SK-N-SH (cell line): ENCODE data around the gene ADAMTS2. TPM values are rescaled to one million over a fixed set of nuclear protein-coding genes. Genes with fewer than 3 reads are reported as not detected.

Experiments
- CTCF ChIA-PET: fragments of 300-600, 350-600 bp; formaldehyde crosslinking; extraction: SDS; loops from one replicate; lab custom pipeline; 2021; lab: Yijun Ruan, JAX
- POLR2A ChIA-PET: fragments of 350-600 bp; sonication (Branson Sonifier 250); formaldehyde crosslinking; extraction: SDS; loops from one replicate; lab custom pipeline; 2020; ENCODE audit warnings: antibody characterized with exemption, inconsistent platforms; lab: Yijun Ruan, JAX
- DNase-seq: peaks from one replicate; pipeline ENCODE4 v3.0.0; 2012
- H2AFZ ChIP-seq: fragments of 200-600 bp; sonication (generic); 2 replicates; pipeline ENCODE4 v1.8.1; 2016; ENCODE audit warnings: antibody characterized with exemption, mild to moderate bottlenecking, low read depth
- H3F3A ChIP-seq: fragments of 200-600 bp; sonication (generic); replicated peaks from 2 replicates; pipeline ENCODE3; 2016; ENCODE audit warnings: antibody characterized with exemption, mild to moderate bottlenecking; ENCODE audit not compliant: insufficient read depth
- H3K27ac ChIP-seq, 2 experiments: fragments of 200-500 bp in 1 of 2; fragments of 200-600 bp in 1 of 2; sonication (Bioruptor generic) in 1 of 2; sonication (generic), shearing (Covaris generic) in 1 of 2; 2 replicates each; pipeline versions ENCODE4 v1.5.1 to v1.6.1; 2014 to 2016; ENCODE audit warnings: low read depth in 2 of 2, inconsistent platforms in 1 of 2, low read length in 1 of 2, mild to moderate bottlenecking in 1 of 2, mixed read lengths in 1 of 2
- H3K27me3 ChIP-seq: fragments of 200-600 bp; sonication (generic), shearing (Covaris generic); 2 replicates; pipeline ENCODE4 v1.6.1; 2016; ENCODE audit warnings: mixed run types; ENCODE audit not compliant: insufficient read depth
- H3K36me3 ChIP-seq, 2 experiments: fragments of 200-500 bp in 1 of 2; fragments of 200-600 bp in 1 of 2; sonication (Bioruptor generic) in 1 of 2; sonication (generic) in 1 of 2; replicated peaks in 1 of 2; 2 replicates each; pipeline versions ENCODE3 to v1.5.1; 2014 to 2016; ENCODE audit warnings: low read length in 1 of 2, mild to moderate bottlenecking in 1 of 2; ENCODE audit not compliant: insufficient read depth in 2 of 2, control insufficient read depth in 1 of 2
- H3K4me1 ChIP-seq, 2 experiments: fragments of 200-500 bp in 1 of 2; fragments of 200-600 bp in 1 of 2; sonication (Bioruptor generic) in 1 of 2; sonication (generic), shearing (Covaris generic) in 1 of 2; 2 replicates each; pipeline versions ENCODE4 v1.5.1 to v1.6.1; 2014 to 2016; ENCODE audit warnings: low read depth in 1 of 2, low read length in 1 of 2, mixed run types in 1 of 2; ENCODE audit not compliant: insufficient read depth in 2 of 2, control insufficient read depth in 1 of 2
- H3K4me2 ChIP-seq: fragments of 200-600 bp; sonication (generic), shearing (Covaris generic); 2 replicates; pipeline ENCODE4 v1.6.1; 2017; ENCODE audit warnings: mixed run types
- H3K4me3 ChIP-seq, 2 experiments: fragments of 200-500 bp in 1 of 2; fragments of 200-600 bp in 1 of 2; sonication (Bioruptor generic) in 1 of 2; sonication (generic), shearing (Covaris generic) in 1 of 2; 2 replicates each; pipeline versions ENCODE4 v1.5.1 to v1.8.1; 2014 to 2016; ENCODE audit warnings: low read depth in 2 of 2, inconsistent platforms in 1 of 2, low read length in 1 of 2, mild to moderate bottlenecking in 1 of 2, mixed read lengths in 1 of 2, moderate library complexity in 1 of 2
- H3K79me2 ChIP-seq: fragments of 200-600 bp; sonication (generic); 2 replicates; pipeline ENCODE4 v1.8.1; 2017; ENCODE audit warnings: mild to moderate bottlenecking; ENCODE audit not compliant: insufficient read depth
- H3K9ac ChIP-seq: fragments of 200-600 bp; sonication (generic); 2 replicates; pipeline ENCODE4 v1.6.1; 2017; ENCODE audit warnings: mixed run types
- H3K9me2 ChIP-seq: fragments of 200-600 bp; sonication (generic); 2 replicates; pipeline ENCODE4 v1.6.1; 2017; ENCODE audit warnings: mixed run types
- H3K9me3 ChIP-seq: fragments of 200-600 bp; sonication (generic); 2 replicates; pipeline ENCODE4 v1.6.1; 2017; ENCODE audit warnings: mixed run types, mild to moderate bottlenecking, moderate library complexity
- H4K20me1 ChIP-seq: fragments of 200-600 bp; sonication (generic); 2 replicates; pipeline ENCODE4 v1.6.1; 2017; ENCODE audit warnings: mild to moderate bottlenecking, mixed run types; ENCODE audit not compliant: insufficient read depth
- CHD2 ChIP-seq: fragments of 150-350 bp; IDR thresholded peaks from 2 replicates; pipeline ENCODE4 v1.6.1; 2018; ENCODE audit warnings: low read length; ENCODE audit not compliant: partially characterized antibody
- ELF1 ChIP-seq: IDR thresholded peaks from 2 replicates; pipeline ENCODE4 v1.4.0; 2012
- EZH2phosphoT487 ChIP-seq: fragments of 200-600 bp; sonication (generic); IDR thresholded peaks from 2 replicates; pipeline ENCODE4 v1.6.1; 2017; ENCODE audit warnings: low read depth, mixed run types, mild to moderate bottlenecking, antibody characterized with exemption, moderate library complexity, borderline replicate concordance
- FOXJ3 ChIP-seq: sonication (generic); formaldehyde crosslinking; IDR thresholded peaks from 2 replicates; pipeline ENCODE4 v1.5.1; 2020; ENCODE audit warnings: mild to moderate bottlenecking, missing genetic modification reagents
- FOXM1 ChIP-seq: IDR thresholded peaks from 2 replicates; pipeline ENCODE4 v1.4.0; 2012; ENCODE audit warnings: low read depth, mild to moderate bottlenecking
- GATA2 ChIP-seq: sonication (generic); formaldehyde crosslinking; IDR thresholded peaks from 2 replicates; pipeline ENCODE4 v1.5.0; 2020; ENCODE audit warnings: mild to moderate bottlenecking, missing genetic modification reagents
- IRF3 ChIP-seq: fragments of 150-350 bp; IDR thresholded peaks from 2 replicates; pipeline ENCODE4 v1.6.1; 2016; ENCODE audit warnings: mild to moderate bottlenecking, low read depth, low read length
- MXI1 ChIP-seq: IDR thresholded peaks from 2 replicates; pipeline ENCODE4 v1.6.1; 2012; ENCODE audit warnings: mild to moderate bottlenecking, low read depth, low read length, improper control_type of control experiment
- NFIC ChIP-seq: IDR thresholded peaks from 2 replicates; pipeline ENCODE4 v1.4.0; 2012; ENCODE audit warnings: borderline replicate concordance
- NRF1 ChIP-seq: IDR thresholded peaks from 2 replicates; pipeline ENCODE4 v1.6.1; 2012; ENCODE audit warnings: low read depth, mild to moderate bottlenecking, low read length
- PBX3 ChIP-seq: IDR thresholded peaks from 2 replicates; pipeline ENCODE4; 2012
- RAD21 ChIP-seq: IDR thresholded peaks from 2 replicates; pipeline ENCODE4 v1.6.1; 2012; ENCODE audit warnings: mild to moderate bottlenecking, low read length
- RCOR1 ChIP-seq: fragments of 150-350 bp; IDR thresholded peaks from 2 replicates; pipeline ENCODE4 v1.6.1; 2017; ENCODE audit warnings: antibody characterized with exemption, low read length
- REST ChIP-seq: IDR thresholded peaks from 2 replicates; pipeline ENCODE4 v1.6.1; 2012; ENCODE audit warnings: mild to moderate bottlenecking, low read depth, low read length, moderate library complexity
- SIN3A ChIP-seq: IDR thresholded peaks from 2 replicates; pipeline ENCODE4 v1.6.1; 2012; ENCODE audit warnings: low read depth, mild to moderate bottlenecking, low read length, moderate library complexity, borderline replicate concordance
- WGBS: methylation state at CpG from one replicate; pipeline ENCODE4 v1.1.6; 2017; ENCODE audit warnings: low lambda C conversion rate; 5-methylcytosine and 5-hydroxymethylcytosine counted together
- polyA plus RNA-seq, 3 experiments: library from polyadenylated mRNA; depleted of rRNA; stranded (reverse); fragments of >200 nt; gene quantifications; 2 replicates each; pipeline ENCODE4 v1.2.3, GENCODE V29; 2012

ADAMTS2 gene
- polyA plus RNA-seq, 1 of the 3 experiments (the other 2 are of a cell fraction) = 0.12 TPM

GRCh38 chr5:179143446-179143845, 201.8 kb downstream of the ADAMTS2 start:
- Histone ChIP-seq H3K27me3 (no peaks in the 10 kb centered on the region), H3K36me3 (no peaks in the 10 kb centered on the region), H3K27ac (peak overlapping the region in 1 of 2 experiments; percentile 44; a peak in 1 of 4 replicates), H3K79me2 (no peaks in the 10 kb centered on the region), H3K9me3 (no peaks in the 10 kb centered on the region), H3F3A (no peaks in the 10 kb centered on the region), H3K4me2 (no peak overlapping the region), H3K9me2 (no peaks in the 10 kb centered on the region), H3K4me1 (peaks cover 0 to 33% of the 10 kb centered on the region in 2 experiments; a peak in 2 of 4 replicates), H3K9ac (no peak overlapping the region), H3K4me3 (no peak overlapping the region), H4K20me1 (no peaks in the 10 kb centered on the region), H2AFZ (no peak overlapping the region)
- ChIA-PET POLR2A (no interaction called here), CTCF (interaction anchor here (1.5 kb wide), 1 partner anchor 24 kb away, joined by 4 read pairs; no protein-coding TSS in a partner anchor)
- DNase-seq = no peak
- TF ChIP-seq ELF1 (no peak), NRF1 (no peak), EZH2phosphoT487 (no peak), FOXM1 (no peak), RAD21 (no peak), SIN3A (no peak), NFIC (no peak), FOXJ3 (CRISPR knock-in tag) (no peak), MXI1 (no peak), RCOR1 (no peak)
- WGBS = 38% methylated on average over 7 of the region's 7 CpGs

GRCh38 chr5:179142434-179143198, 202.6 kb downstream of the ADAMTS2 start:
- TF ChIP-seq RAD21 (no peak), EZH2phosphoT487 (no peak), GATA2 (CRISPR knock-in tag) (peak; percentile 67), IRF3 (no peak), RCOR1 (0 out of 2 replicates have a peak, but pooled peaks have one; percentile 16), CHD2 (peak; percentile 16), REST (no peak), ELF1 (no peak), NFIC (no peak), PBX3 (no peak), FOXM1 (no peak)
- no peaks in the 10 kb centered on the region for H3K79me2 ChIP-seq
- no peaks in the 10 kb centered on the region for H3F3A ChIP-seq
- H3K9me3 ChIP-seq = no peaks in the 10 kb centered on the region
- H3K4me1 ChIP-seq = peaks cover 0 to 26% of the 10 kb centered on the region in 2 experiments; a peak in 2 of 4 replicates
- H3K27me3 ChIP-seq = no peaks in the 10 kb centered on the region
- H3K4me2 ChIP-seq = no peak overlapping the region
- peak; percentile 73 for DNase-seq
- ChIA-PET CTCF (interaction anchor here (1.3 to 1.8 kb wide), 5 partner anchors 24 to 351 kb away, joined by 4 to 7 read pairs (median 4); no protein-coding TSS in a partner anchor), POLR2A (no interaction called here)
- H3K9me2 ChIP-seq = no peaks in the 10 kb centered on the region
- H3K4me3 ChIP-seq = no peak overlapping the region
- H3K27ac ChIP-seq = peak overlapping the region in 1 of 2 experiments; percentile 82; a peak in 2 of 4 replicates
- WGBS = 32% methylated on average over 3 of the region's 3 CpGs
- no peaks in the 10 kb centered on the region for H3K36me3 ChIP-seq
- no peak overlapping the region for H3K9ac ChIP-seq
- no peak overlapping the region for H2AFZ ChIP-seq
- no peaks in the 10 kb centered on the region for H4K20me1 ChIP-seq
